GM21515 (cell line): Measurements from ENCODE around the gene LYSMD3.
A peak's percentile ranks its signal among the peaks of the same experiment; 100 is the strongest.
"Not testable (repeated sequence)": the region's sequence is repeated elsewhere in the genome, so short reads cannot be mapped to it uniquely, and the experiment has no call there.

ENCODE experiments used
- ATAC-seq: cut with Tn5 transposase; IDR thresholded peaks from one replicate; pipeline ENCODE4 v1.9.1; 2021; ENCODE audit not compliant: unreplicated experiment

The LYSMD3 gene

GRCh38 chr5:90529194-90529938 lies at the start of gene LYSMD3:
Gene LYSMD3 (minus strand): TSS chr5:90529584. CDS start chr5:90525289, 4,295 bp downstream.
- ATAC-seq = peak; percentile 91

- not testable (repeated sequence) for ATAC-seq
Measured at GRCh38 chr5:90576566-90576965, 47.2 kb upstream of the LYSMD3 start.

- no peak for ATAC-seq
Measured at GRCh38 chr5:90575712-90576111, 46.3 kb upstream of the LYSMD3 start.

GRCh38 chr5:90571147-90571773 lies 41.9 kb upstream of the LYSMD3 start:
- ATAC-seq = no peak

- no peak for ATAC-seq
Measured at GRCh38 chr5:90570034-90570433, 40.6 kb upstream of the LYSMD3 start.

- no peak for ATAC-seq
Measured at GRCh38 chr5:90569084-90569483, 39.7 kb upstream of the LYSMD3 start.

- ATAC-seq = no peak
Measured at GRCh38 chr5:90565491-90565890, 36.1 kb upstream of the LYSMD3 start.

GRCh38 chr5:90563108-90563507 lies 33.7 kb upstream of the LYSMD3 start:
- ATAC-seq = no peak

- ATAC-seq = no peak
Measured at GRCh38 chr5:90562341-90562740, 33.0 kb upstream of the LYSMD3 start.

- ATAC-seq = no peak
Measured at GRCh38 chr5:90561766-90562165, 32.4 kb upstream of the LYSMD3 start.

- ATAC-seq = no peak
Measured at GRCh38 chr5:90560771-90561170, 31.4 kb upstream of the LYSMD3 start.

- no peak for ATAC-seq
Measured at GRCh38 chr5:90558344-90559192, 29.2 kb upstream of the LYSMD3 start, which contains the start of gene ADGRV1. Gene ADGRV1 (plus strand): TSS chr5:90558797. CDS start chr5:90558896, 99 bp downstream.

GRCh38 chr5:90557871-90558270 lies 28.5 kb upstream of the LYSMD3 start:
- ATAC-seq = no peak

- no peak for ATAC-seq
Measured at GRCh38 chr5:90557391-90557790, 28.0 kb upstream of the LYSMD3 start.

- no peak for ATAC-seq
Measured at GRCh38 chr5:90555666-90556065, 26.3 kb upstream of the LYSMD3 start.

- ATAC-seq = no peak
Measured at GRCh38 chr5:90554358-90555006, 25.1 kb upstream of the LYSMD3 start.

- ATAC-seq = no peak
Measured at GRCh38 chr5:90553711-90554110, 24.3 kb upstream of the LYSMD3 start.

GRCh38 chr5:90551376-90551775 lies 22.0 kb upstream of the LYSMD3 start:
- ATAC-seq = no peak

- no peak for ATAC-seq
Measured at GRCh38 chr5:90550963-90551362, 21.6 kb upstream of the LYSMD3 start.

- no peak for ATAC-seq
Measured at GRCh38 chr5:90549729-90550275, 20.4 kb upstream of the LYSMD3 start.

- no peak for ATAC-seq
Measured at GRCh38 chr5:90549223-90549622, 19.8 kb upstream of the LYSMD3 start.
